Left lung (tissue), 10 donors: ENCODE measurements around the gene PLPPR1. TPM values are rescaled to one million over a fixed set of nuclear protein-coding genes. Genes with fewer than 3 reads are reported as not detected.

Experiments used
- ATAC-seq: fragments of 200-7000 bp; cut with Tn5 transposase; one replicate; pipeline ENCODE4 v1.9.1; 2020; ENCODE audit warnings: moderate library complexity
- DNase-seq, 4 donors: peaks; one replicate each; pipeline ENCODE4 v3.0.0-alpha.2; 2013 to 2020
- H3K27ac ChIP-seq, 2 donors: fragments of 200-600 bp; sonication (generic) in 1 of 2; one replicate each; pipeline versions ENCODE4 v1.5.0 to v1.8.0; 2020 to 2021
- H3K27me3 ChIP-seq, 2 donors: fragments of 200-600 bp; sonication (generic) in 1 of 2; one replicate each; pipeline versions ENCODE4 v1.5.0 to v1.8.0; 2020 to 2021
- H3K36me3 ChIP-seq, 2 donors: fragments of 200-600 bp; sonication (generic) in 1 of 2; one replicate each; pipeline versions ENCODE4 v1.5.0 to v1.8.0; 2020 to 2021
- H3K4me1 ChIP-seq, 2 donors: fragments of 200-600 bp; one replicate each; pipeline ENCODE4 v1.8.0; 2021
- H3K4me3 ChIP-seq, 2 donors: fragments of 200-600 bp; sonication (generic) in 1 of 2; one replicate each; pipeline versions ENCODE4 v1.5.0 to v1.8.0; 2020 to 2021; ENCODE audit warnings: mild to moderate bottlenecking in 1 of 2
- H3K9me3 ChIP-seq, 2 donors: fragments of 200-600 bp; sonication (generic) in 1 of 2; one replicate each; pipeline versions ENCODE4 v1.5.0 to v1.8.0; 2020 to 2021
- CTCF ChIP-seq, 2 donors: fragments of 200-600 bp; sonication (generic) in 1 of 2; IDR thresholded peaks; one replicate each; pipeline versions ENCODE4 v1.5.0 to v1.8.0; 2021; ENCODE audit warnings: antibody characterized with exemption in 2 of 2
- intact Hi-C, 2 donors: fragments of 100-400 bp; cut with DNase I; formaldehyde crosslinking; loops; one replicate each; pipeline versions ENCODE4 v1.11.2 to v1.14.2; 2022
- polyA plus RNA-seq, 6 donors: library from polyadenylated mRNA; unstranded; fragments of 120-200 nt; gene quantifications; one replicate each; pipeline ENCODE4 v1.2.1, GENCODE V29; 2013; ENCODE audit not compliant: insufficient read length in 6 of 6
- total RNA-seq, 2 donors: library from RNA; stranded (reverse); fragmentation: NEBNext Ultra II Directional; extraction: Animal tissue kit (Norgen Biotek cat#: 25700); gene quantifications; one replicate each; pipeline ENCODE4 v1.2.1, GENCODE V29; 2021
- donor health status: DM: no; HTN: yes; CAD: no.
- donor health status: DM: no; HTN: no; CAD: no.

The PLPPR1 gene
- total and polyA plus RNA-seq, 8 donors = 1.6 to 24.5 (median 21.4) TPM

- no peak for TF ChIP-seq CTCF (IDR thresholded peaks at IDR 0.05)
- intact Hi-C loops = no loop called here
- Histone ChIP-seq H3K27me3 (peaks cover 17 to 47% of the 10 kb centered on the region in 2 donors), H3K4me1 (peaks cover 0 to 4% of the 10 kb centered on the region in 2 donors), H3K4me3 (no peak overlapping the region), H3K27ac (no peak overlapping the region), H3K36me3 (no peaks in the 10 kb centered on the region), H3K9me3 (no peaks in the 10 kb centered on the region)
- DNase-seq = no peak
- no peak for ATAC-seq
Observed at GRCh38 chr9:101025940-101026339, 2.6 kb upstream of the PLPPR1 start.

GRCh38 chr9:101026824-101027223 lies 1.7 kb upstream of the PLPPR1 start:
- Histone ChIP-seq H3K27me3 (peaks cover 17 to 55% of the 10 kb centered on the region in 2 donors), H3K9me3 (no peaks in the 10 kb centered on the region), H3K4me1 (peaks cover 0 to 4% of the 10 kb centered on the region in 2 donors), H3K4me3 (no peak overlapping the region), H3K36me3 (no peaks in the 10 kb centered on the region), H3K27ac (no peak overlapping the region)
- DNase-seq (peak in 1 of 4 donors; percentile 26), ATAC-seq (no peak)
- TF ChIP-seq CTCF (IDR thresholded peaks at IDR 0.05) = no peak
- intact Hi-C loops = no loop called here

DNA sequence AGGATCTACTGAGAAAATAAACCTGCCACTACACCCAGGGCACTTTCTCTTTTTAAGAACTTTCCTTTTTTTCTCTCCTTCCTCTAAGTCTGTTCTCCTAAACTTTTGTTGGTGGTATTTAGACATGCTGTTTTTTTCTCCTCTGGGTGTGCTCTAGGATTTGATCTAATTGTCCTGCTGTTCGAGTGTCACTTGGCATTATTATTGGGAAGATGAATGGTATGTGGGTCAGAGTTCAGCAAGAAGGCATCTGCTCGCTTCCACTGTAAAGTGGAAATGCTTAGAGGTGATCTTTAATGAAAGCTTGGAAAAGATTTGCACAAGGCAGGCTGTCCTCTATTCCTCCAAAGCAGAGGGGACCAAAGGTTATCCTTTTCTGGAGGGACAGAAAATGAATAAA lies 1.3 kb upstream of the PLPPR1 start:
- H3K4me3 ChIP-seq = no peak overlapping the region
- no peaks in the 10 kb centered on the region for H3K9me3 ChIP-seq
- peaks cover 17 to 56% of the 10 kb centered on the region in 2 donors for H3K27me3 ChIP-seq

DNA sequence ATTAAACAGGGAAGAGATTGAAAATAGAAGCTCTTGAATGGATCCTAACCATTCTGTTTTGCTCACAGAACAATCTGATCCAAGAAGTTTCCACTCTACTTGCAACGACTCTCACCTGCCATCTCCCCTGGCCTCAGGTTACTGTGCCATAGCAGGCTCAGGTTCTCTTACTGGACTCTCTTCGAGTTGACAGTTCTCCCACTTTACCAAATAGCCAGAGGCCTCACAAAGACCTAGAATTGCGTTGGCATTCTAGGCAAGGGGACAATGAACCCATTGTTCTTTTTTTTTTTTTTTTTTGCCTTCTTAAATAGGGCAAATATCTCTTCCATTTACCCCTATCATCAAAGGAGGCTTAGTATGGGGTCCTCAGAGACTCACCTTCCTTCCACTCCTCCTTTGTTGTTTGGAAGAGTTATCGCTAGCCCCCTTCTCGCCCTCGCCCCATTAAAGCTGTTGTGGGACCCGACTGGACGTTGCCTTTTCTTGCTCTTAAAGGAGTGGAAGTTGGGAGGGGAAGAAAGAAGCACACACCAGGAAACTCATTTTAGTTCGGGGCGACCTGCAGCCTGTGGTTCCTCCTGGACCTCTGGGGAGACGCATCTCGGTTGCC lies 688 bp upstream of the PLPPR1 start:
- H3K4me3 ChIP-seq = peak overlapping the region; percentile 41 to 45
- peaks cover 17 to 56% of the 10 kb centered on the region in 2 donors for H3K27me3 ChIP-seq
- DNase-seq (no peak), ATAC-seq (no peak)
- H3K36me3 ChIP-seq = no peaks in the 10 kb centered on the region
- no peak overlapping the region for H3K27ac ChIP-seq
- no peaks in the 10 kb centered on the region for H3K9me3 ChIP-seq
- intact Hi-C loops = no loop called here
- no peak for TF ChIP-seq CTCF (IDR thresholded peaks at IDR 0.05)
- H3K4me1 ChIP-seq = peaks cover 0 to 4% of the 10 kb centered on the region in 2 donors

More for the DNA sequence above, 1.3 kb upstream of the PLPPR1 start:
- Histone ChIP-seq H3K27ac (no peak overlapping the region), H3K36me3 (no peaks in the 10 kb centered on the region), H3K4me1 (peaks cover 0 to 4% of the 10 kb centered on the region in 2 donors)
- ATAC-seq (no peak), DNase-seq (no peak)
- no peak for TF ChIP-seq CTCF (IDR thresholded peaks at IDR 0.05)
- intact Hi-C loops = no loop called here

- ATAC-seq = peak; percentile 10
Observed at GRCh38 chr9:101029315-101030085, 973 bp downstream of the PLPPR1 start.

More at GRCh38 chr9:101029315-101030085, 973 bp downstream of the PLPPR1 start:
- Histone ChIP-seq H3K4me3 (peak overlapping the region; percentile 41 to 45), H3K9me3 (no peaks in the 10 kb centered on the region), H3K36me3 (no peaks in the 10 kb centered on the region), H3K4me1 (peaks cover 0 to 4% of the 10 kb centered on the region in 2 donors), H3K27ac (no peak overlapping the region), H3K27me3 (peaks cover 17 to 56% of the 10 kb centered on the region in 2 donors)
- peak in 2 of 4 donors; percentile 2 to 57 for DNase-seq
- no peak for TF ChIP-seq CTCF (IDR thresholded peaks at IDR 0.05)
- intact Hi-C loops = no loop called here
